SHP77 (cell line): ENCODE results near the gene CD22.

ENCODE experiments used
- DNase-seq, 2 experiments: peaks; one replicate each; lab custom pipeline; 2025; lab: John Stamatoyannopoulos, UW

The CD22 gene

GRCh38 chr19:35295792-35296462, 33.1 kb upstream of the CD22 start:
- DNase-seq, result no peak

- no peak for DNase-seq
These were observed 32.1 kb upstream of the CD22 start for GRCh38 chr19:35296644-35297514.

GRCh38 chr19:35297515-35297848, 31.5 kb upstream of the CD22 start:
- DNase-seq, result no peak

- no peak for DNase-seq
These were observed 31.1 kb upstream of the CD22 start for GRCh38 chr19:35297922-35298321.

- no peak for DNase-seq
These were observed 30.4 kb upstream of the CD22 start for GRCh38 chr19:35298561-35298972.

GRCh38 chr19:35299523-35300338, 29.3 kb upstream of the CD22 start:
- DNase-seq, result no peak

GRCh38 chr19:35300339-35300649, 28.7 kb upstream of the CD22 start:
- DNase-seq, result no peak

- DNase-seq, result no peak
These were observed 27.0 kb upstream of the CD22 start for GRCh38 chr19:35301961-35302360.

- DNase-seq, result no peak
These were observed 26.5 kb upstream of the CD22 start for GRCh38 chr19:35302446-35302845.

GRCh38 chr19:35303357-35303915, 25.6 kb upstream of the CD22 start:
- no peak for DNase-seq

GRCh38 chr19:35304036-35304435, 25.0 kb upstream of the CD22 start:
- DNase-seq, result no peak

- no peak for DNase-seq
These were observed 23.8 kb upstream of the CD22 start for GRCh38 chr19:35305181-35305580.

GRCh38 chr19:35306473-35307246, 22.3 kb upstream of the CD22 start:
- DNase-seq, result no peak

GRCh38 chr19:35307931-35308330, 21.1 kb upstream of the CD22 start:
- no peak for DNase-seq

GRCh38 chr19:35308910-35309309, 20.1 kb upstream of the CD22 start:
- DNase-seq, result no peak

GRCh38 chr19:35309481-35310279, 19.3 kb upstream of the CD22 start:
- DNase-seq, result no peak

- no peak for DNase-seq
These were observed 18.7 kb upstream of the CD22 start for GRCh38 chr19:35310331-35310730.

- no peak for DNase-seq
These were observed 18.0 kb upstream of the CD22 start for GRCh38 chr19:35310811-35311465.

GRCh38 chr19:35311901-35312665, 16.9 kb upstream of the CD22 start:
- no peak for DNase-seq

- DNase-seq, result no peak
These were observed 15.4 kb upstream of the CD22 start for GRCh38 chr19:35313587-35313986.
